ENCODE data around the gene UNC93A. TPM values are rescaled to one million over a fixed set of nuclear protein-coding genes. Genes with fewer than 3 reads are reported as not detected.
"Not testable (repeated sequence)": the region's sequence is repeated elsewhere in the genome, so short reads cannot be mapped to it uniquely, and the experiment has no call there.

The UNC93A gene
- total RNA-seq, 4 donors from 2014 or later = 38.0 to 111 (median 76.1) TPM

DNA sequence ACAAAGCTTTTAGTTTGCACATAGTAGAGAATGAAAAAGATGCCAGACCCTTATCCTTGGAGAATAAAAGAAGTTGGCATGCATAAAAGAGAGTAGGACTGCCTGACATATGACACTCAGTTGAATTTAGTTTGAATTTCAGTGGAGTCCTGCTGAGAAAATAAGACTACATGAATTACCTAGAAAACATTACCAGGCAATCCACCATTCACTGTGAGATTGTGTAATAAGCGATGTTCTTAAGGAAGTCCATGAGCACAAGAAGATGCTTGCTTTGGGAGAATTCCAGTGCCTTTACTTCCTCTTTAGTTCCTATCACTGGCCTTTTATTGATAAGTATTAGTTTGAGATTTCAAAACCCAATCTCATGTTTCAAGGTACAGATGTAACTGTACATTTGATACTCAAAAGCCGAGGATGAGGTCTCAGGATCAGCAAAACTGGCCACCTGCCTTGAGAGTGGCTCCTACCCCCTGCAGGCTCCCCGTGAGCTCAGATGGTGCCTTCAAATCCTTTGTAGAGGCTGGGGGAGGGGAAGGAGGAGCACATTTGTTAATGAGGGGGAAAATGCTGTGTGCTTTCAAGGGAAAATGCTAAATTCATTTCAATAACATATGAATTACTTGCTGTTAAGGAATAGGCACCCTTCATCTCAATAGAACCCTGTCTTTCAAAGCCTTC is 11.2 kb upstream of the UNC93A start:
- TF ChIP-seq, protein P1, sequence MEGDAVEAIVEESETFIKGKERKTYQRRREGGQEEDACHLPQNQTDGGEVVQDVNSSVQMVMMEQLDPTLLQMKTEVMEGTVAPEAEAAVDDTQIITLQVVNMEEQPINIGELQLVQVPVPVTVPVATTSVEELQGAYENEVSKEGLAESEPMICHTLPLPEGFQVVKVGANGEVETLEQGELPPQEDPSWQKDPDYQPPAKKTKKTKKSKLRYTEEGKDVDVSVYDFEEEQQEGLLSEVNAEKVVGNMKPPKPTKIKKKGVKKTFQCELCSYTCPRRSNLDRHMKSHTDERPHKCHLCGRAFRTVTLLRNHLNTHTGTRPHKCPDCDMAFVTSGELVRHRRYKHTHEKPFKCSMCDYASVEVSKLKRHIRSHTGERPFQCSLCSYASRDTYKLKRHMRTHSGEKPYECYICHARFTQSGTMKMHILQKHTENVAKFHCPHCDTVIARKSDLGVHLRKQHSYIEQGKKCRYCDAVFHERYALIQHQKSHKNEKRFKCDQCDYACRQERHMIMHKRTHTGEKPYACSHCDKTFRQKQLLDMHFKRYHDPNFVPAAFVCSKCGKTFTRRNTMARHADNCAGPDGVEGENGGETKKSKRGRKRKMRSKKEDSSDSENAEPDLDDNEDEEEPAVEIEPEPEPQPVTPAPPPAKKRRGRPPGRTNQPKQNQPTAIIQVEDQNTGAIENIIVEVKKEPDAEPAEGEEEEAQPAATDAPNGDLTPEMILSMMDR (IDR thresholded peaks at IDR 0.05) = no peak
- no peak for TF ChIP-seq POLR2A (IDR thresholded peaks at IDR 0.05)
- intact Hi-C loops (cut with DNase I; ENCODE audit: low total_unique reads) = no loop called here
- no peak overlapping the region for H3K4me3 ChIP-seq (ENCODE audit: low read depth, poor library complexity, severe bottlenecking)
- WGBS, 2 donors = 72 to 78% methylated on average over 3 of the region's 3 CpGs
- DNase-seq (ENCODE audit: low spot score in 2 of 2) = no peak

DNA sequence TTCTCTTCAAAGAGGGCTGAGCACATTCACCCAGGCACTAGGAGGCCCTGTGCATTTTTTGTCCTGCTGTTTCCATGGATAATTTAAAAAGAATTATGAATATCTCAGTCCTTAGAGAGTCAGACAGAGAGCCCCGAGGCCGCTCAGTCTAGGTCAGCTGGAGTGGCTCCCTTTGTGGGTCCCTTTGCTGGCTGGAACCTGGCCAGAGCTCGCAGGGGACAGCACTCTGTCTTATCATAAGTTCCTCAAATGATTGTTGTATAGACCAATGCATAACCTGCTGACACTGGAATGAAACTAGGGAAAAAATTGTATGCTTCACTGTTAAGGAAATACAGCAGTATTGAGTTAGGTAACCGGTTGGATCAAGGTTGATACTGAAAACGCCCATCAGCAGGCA is 10.6 kb upstream of the UNC93A start:
- H3K4me3 ChIP-seq (ENCODE audit: low read depth, poor library complexity, severe bottlenecking); DNase-seq (ENCODE audit: low spot score in 2 of 2); intact Hi-C loops (cut with DNase I; ENCODE audit: low total_unique reads): not testable (repeated sequence)
- 66 to 67% methylated on average over 5 of the region's 5 CpGs for WGBS, 2 donors

DNA sequence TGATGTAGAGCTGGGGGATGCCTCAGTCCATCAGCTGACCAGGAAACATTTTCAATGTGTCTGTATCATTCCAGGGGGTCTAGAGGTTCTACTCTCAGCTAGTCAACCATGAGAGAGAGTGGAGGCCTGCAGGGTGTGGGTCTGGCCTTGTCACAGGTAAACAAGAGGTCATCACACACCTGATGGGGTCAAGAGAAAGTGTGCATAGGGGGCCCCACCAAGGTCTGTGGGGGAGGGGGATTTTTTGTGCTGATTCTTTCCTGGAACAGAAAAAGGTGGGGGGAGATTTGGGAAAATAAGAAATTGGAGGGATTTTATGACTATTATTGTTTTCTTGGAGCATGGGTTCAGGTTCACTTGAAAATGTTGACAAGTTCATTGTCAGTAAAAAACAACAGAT is 8.9 kb upstream of the UNC93A start:
- DNase-seq (ENCODE audit: low spot score in 2 of 2) = no peak

DNA sequence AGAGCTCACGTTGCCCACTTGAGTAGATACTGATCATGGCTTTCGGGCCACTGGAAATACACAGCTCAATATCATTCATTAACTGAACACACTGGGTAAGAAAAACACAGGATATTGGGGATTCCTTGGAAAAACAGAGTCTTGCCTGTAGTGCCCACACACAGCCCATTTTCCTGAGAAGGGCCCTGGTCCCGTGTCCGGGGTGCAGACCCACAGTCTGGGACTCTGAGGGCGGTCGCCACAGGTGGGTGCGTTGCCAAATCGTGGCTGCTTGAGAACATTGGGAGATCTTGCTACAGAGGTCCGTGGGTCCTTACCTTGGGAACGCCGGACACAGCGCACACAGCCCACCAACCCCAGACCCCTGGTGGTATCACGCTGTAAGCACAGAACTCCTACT is 6.5 kb upstream of the UNC93A start:
- H3K4me3 ChIP-seq (ENCODE audit: low read depth, poor library complexity, severe bottlenecking); intact Hi-C loops (cut with DNase I; ENCODE audit: low total_unique reads): not testable (repeated sequence)
- 93 to 95% methylated on average over 9 to 12 of the region's 13 CpGs for WGBS, 2 donors
- DNase-seq (ENCODE audit: low spot score in 2 of 2) = peak in 1 of 2 donors; percentile 76

More for the DNA sequence above, 8.9 kb upstream of the UNC93A start:
- intact Hi-C loops (cut with DNase I; ENCODE audit: low total_unique reads) = no loop called here
- no peak overlapping the region for H3K4me3 ChIP-seq (ENCODE audit: low read depth, poor library complexity, severe bottlenecking)
- TF ChIP-seq, protein P1 (IDR thresholded peaks at IDR 0.05) = no peak
- no peak for TF ChIP-seq POLR2A (IDR thresholded peaks at IDR 0.05)

DNA sequence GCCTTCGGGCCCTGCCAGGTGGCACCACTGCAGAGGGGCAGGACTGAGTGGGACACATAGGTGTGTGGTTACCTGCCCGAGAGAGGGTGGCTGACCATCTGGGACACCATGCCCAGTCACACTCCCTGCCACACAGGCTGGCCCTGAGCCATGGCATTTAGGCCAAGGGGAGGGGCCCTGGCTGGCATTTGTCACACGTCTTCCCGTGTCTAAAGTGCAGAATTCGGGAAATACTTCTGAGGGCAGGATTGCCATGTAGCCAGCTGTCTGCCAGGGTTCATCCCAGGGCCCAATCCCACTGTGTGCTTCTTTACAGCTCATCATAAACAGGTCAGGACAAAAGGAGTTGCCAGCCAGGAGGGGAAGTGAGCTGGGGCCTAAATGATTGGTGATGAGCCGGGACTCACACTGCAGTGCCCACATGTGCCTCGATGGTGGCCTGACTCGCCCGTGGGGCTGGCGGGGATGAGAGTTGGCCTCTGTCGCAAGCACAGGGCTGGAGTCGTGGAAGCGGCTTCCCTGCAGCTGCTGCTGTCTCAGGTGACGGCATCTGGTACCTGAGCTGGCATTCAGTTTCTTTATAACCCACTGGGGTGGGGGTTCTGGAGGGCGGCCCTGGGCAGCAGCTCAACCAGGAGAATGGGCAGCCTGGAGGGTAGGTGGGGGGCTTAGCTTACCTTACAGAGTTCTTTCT is 5.9 kb upstream of the UNC93A start:
- 86 to 88% methylated on average over 2 to 7 of the region's 15 CpGs for WGBS, 2 donors

DNA sequence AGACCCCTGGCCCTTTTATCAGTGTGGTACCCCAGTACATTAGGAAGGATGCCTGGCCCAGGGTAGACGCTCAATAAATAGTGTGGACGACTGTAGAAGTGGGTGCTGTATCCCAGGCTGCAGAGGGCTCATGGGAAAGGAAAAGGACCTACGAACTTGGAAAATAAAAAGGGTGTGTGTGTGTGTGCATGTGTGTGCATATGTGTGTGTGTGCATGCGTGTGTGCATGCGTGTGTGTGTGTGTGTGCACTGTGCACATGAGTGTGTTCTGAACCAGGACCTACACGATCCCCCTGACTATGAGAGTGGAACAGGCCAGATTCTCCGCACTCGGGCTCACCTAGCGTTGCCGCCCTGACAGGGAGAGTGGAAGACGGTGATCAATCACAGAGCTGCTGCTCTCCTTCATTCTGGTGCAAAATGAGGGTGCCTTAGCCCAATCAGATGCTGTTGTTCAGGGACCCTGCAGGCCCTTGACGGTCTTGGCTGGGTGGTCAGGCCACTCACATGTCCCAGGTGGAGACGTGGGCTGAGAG is 3.5 kb upstream of the UNC93A start:
- intact Hi-C loops (cut with DNase I; ENCODE audit: low total_unique reads) = no loop called here
- H3K4me3 ChIP-seq (ENCODE audit: low read depth, poor library complexity, severe bottlenecking) = no peak overlapping the region
- peak in 1 of 2 donors; percentile 17 for DNase-seq (ENCODE audit: low spot score in 2 of 2)
- TF ChIP-seq, protein P1 (IDR thresholded peaks at IDR 0.05) = no peak
- no peak for TF ChIP-seq POLR2A (IDR thresholded peaks at IDR 0.05)
- 86 to 92% methylated on average over 13 of the region's 13 CpGs for WGBS, 2 donors

More for the DNA sequence above, 5.9 kb upstream of the UNC93A start:
- H3K4me3 ChIP-seq (ENCODE audit: low read depth, poor library complexity, severe bottlenecking) = no peak overlapping the region
- TF ChIP-seq, protein P1 (IDR thresholded peaks at IDR 0.05) = no peak
- no peak for TF ChIP-seq POLR2A (IDR thresholded peaks at IDR 0.05)
- intact Hi-C loops (cut with DNase I; ENCODE audit: low total_unique reads) = no loop called here
- peak in 1 of 2 donors; percentile 75 for DNase-seq (ENCODE audit: low spot score in 2 of 2)

DNA sequence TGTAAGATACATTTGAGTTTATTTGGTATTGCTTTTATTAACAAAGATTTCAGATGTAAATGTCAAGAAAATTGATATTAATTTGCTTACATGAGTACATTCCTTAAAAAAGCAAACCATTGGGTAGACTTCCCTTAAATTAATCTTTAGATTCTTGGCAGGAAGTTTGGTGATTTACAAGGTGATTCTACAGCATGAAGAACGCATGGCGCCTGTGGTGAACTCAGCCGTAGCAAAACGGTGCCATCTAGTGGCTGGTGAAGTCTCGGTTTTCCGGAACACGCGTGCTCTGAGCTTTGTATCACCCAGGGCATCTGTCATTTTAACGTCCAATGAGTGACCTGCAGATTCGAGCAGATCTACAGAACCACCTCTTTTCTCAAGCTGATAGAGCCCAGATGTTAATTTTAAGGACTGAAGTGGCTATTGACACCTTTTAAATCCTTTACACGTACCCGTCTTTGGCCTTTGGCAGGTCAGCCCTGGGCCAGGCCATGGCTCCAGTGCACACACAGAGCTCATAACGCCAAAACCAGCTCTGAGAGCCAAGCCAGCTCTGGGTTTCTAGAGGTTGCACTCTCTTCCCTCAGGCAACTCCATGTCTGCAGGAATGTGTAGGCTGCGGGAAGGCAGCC is 2.4 kb upstream of the UNC93A start:
- WGBS, 2 donors = 14 to 15% methylated on average over 14 of the region's 14 CpGs
- DNase-seq (ENCODE audit: low spot score in 2 of 2) = peak in 1 of 2 donors; percentile 57
- H3K4me3 ChIP-seq (ENCODE audit: low read depth, poor library complexity, severe bottlenecking); intact Hi-C loops (cut with DNase I; ENCODE audit: low total_unique reads): not testable (repeated sequence)

DNA sequence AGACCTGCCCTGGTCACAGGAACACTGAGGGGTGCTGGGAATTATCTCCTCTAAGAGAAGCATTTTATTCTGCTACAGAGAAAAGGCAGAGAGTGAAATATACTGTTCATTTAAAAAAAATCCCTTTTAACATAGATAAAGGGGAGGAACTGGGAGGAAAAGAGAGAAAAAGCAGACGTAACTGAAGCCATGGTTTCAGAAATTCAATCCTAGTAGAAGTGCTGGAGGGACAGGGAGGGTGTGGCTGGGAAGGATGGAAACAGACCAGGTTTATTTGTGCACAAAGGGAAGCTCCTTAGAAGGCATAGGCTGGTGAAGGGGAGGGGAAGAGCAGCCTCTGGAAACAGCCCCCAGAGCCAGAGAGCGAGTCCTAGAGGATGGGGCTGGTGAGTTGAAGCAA is 1.8 kb upstream of the UNC93A start:
- H3K4me3 ChIP-seq (ENCODE audit: low read depth, poor library complexity, severe bottlenecking); intact Hi-C loops (cut with DNase I; ENCODE audit: low total_unique reads): not testable (repeated sequence)
- WGBS, 2 donors = 48 to 68% methylated on average over 1 of the region's 2 CpGs
- DNase-seq (ENCODE audit: low spot score in 2 of 2) = peak in 1 of 2 donors; percentile 3
